Erythroblast (primary cell): Measurements from ENCODE around the gene CMIP.

Experiments used
- DNase-seq, 2 experiments: peaks; one replicate each; lab custom pipeline; 2025; lab: John Stamatoyannopoulos, UW
- GATA1 ChIP-seq: IDR thresholded peaks from 2 replicates; pipeline ENCODE4 v1.6.1; 2011; ENCODE audit warnings: low read depth, mild to moderate bottlenecking, control low read depth, low read length, moderate library complexity
- POLR2A ChIP-seq: IDR thresholded peaks from 2 replicates; pipeline ENCODE4 v1.6.1; 2011; ENCODE audit warnings: mild to moderate bottlenecking, low read length

The CMIP gene

DNA sequence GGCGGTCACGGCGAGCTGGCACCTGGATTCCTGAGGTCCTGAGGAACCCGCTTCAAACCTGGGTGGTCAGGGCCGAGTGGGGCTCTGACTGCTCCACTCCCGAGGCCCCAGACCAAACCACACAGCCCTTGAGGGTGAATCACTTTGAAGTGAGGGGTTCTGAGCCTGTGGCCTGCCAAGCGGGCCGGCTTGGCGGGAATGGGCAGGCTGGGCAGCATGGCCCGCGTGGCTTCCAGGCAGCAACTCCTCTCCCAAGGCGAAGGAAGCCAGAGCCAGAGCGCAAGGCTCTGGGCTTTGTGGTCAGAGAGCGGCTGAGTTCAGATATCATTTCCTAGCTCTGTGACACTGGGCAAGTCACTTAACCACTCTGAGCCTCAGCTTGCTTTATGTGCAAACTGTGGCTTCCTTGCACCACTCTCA is 42.7 kb downstream of the CMIP start:
- TF ChIP-seq POLR2A: no peak
- no peak for TF ChIP-seq GATA1
- no peak for DNase-seq

DNA sequence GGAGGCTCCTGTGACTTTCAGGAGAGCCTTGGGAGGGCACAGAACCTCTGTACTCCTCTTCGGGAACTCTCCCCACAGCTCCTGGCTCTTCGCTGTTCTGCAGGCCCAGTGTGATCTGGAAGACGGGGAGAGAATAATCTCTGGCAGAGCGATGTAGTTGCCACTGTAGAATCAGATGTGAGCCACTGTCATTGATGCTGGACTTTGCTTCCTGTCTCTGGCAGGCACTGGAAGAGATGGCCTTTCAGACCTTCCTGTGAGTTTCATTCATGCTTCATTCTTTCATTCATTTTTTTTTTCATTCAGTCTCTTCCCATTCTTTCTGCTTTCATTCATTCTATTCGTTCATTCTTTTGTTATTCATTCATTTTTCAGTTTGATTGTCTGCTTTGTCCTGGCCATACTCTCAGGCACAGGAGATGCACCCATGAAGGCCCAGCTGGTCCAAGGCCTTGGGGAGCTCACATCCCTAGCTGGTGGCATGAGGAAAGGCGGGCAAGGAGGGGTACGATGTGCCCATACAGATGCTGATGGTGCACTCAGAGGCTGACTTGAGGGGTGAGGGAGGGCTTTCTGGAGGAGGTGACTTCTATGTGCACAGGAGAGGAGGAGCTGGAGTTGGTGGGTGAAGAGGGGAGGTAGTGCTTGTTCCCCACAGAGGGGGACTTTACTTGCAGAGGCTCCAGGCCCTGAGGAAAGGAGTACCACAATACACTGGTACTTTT is 44.2 kb downstream of the CMIP start:
- DNase-seq: no peak

DNA sequence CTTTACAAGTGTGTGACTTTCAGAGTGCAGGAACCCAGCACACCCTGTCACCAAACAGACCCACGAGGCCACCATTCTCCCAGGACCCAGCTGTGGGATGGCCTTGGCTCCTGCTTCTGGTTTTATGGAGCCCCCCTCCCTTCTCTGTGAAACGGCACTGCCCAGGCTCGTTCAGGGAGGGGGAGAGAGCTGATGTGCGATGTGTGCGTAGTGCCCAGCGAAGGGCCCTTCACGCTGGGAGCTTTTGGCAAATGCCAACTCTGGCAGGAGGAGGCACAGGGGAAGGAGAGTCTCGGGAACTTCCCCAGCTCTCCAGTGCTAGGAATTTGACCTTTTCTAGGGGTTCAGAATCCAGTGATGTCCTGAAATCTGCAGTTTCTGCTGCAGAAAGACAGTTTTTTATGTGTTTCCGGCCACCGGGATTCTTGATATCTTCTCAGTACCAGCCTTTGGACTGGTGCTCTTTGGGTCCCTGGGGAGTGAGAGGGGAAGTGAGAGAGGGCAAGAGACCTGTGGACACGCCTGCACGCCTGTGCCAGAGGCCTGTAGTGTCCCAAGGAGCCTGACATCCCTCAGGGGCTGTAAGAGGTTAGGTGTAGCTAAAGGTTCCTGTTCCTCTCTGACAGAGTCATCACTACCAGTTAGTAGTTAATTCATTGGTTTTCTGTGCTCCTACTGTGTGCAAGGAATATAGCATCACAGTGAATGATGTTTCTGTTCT is 45.1 kb downstream of the CMIP start:
- no peak for DNase-seq
- TF ChIP-seq POLR2A (no peak), GATA1 (no peak)

More for the DNA sequence above, 44.2 kb downstream of the CMIP start:
- no peak for TF ChIP-seq POLR2A
- no peak for TF ChIP-seq GATA1

DNA sequence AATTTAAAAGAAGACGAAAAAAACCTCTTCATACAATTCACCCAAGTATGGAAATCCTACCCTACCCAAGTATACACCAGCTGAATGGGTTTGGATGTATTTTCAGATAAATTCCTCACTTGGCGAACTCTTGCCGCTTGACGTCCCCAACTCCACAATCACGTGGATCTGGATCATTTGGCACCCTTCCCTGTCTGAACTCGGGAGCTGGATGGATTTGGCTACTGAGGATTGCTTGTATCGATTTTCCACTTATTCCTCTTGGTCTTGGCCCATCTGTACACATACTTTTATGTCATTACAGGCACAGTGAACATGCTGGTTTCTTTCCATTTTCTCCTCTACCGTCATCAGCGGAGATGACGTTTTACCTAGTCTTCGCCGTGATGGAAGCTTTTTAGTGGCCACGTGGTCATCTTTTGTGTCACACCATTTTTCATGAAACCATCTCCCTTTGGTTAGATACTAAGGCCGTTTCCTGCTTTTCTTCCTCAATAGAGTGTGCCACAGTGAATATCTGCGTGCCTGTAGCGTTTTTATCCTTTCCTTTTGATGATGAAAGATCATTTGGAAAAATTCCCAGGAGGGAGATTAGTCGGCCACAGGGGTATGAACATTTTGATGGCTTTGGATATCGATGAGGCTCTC is 47.1 kb downstream of the CMIP start:
- no peak for DNase-seq
- TF ChIP-seq POLR2A: no peak

- TF ChIP-seq GATA1 (no peak), POLR2A (no peak)
- no peak for DNase-seq
These were observed 47.7 kb downstream of the CMIP start for GRCh38 chr16:81492311-81492761.

DNA sequence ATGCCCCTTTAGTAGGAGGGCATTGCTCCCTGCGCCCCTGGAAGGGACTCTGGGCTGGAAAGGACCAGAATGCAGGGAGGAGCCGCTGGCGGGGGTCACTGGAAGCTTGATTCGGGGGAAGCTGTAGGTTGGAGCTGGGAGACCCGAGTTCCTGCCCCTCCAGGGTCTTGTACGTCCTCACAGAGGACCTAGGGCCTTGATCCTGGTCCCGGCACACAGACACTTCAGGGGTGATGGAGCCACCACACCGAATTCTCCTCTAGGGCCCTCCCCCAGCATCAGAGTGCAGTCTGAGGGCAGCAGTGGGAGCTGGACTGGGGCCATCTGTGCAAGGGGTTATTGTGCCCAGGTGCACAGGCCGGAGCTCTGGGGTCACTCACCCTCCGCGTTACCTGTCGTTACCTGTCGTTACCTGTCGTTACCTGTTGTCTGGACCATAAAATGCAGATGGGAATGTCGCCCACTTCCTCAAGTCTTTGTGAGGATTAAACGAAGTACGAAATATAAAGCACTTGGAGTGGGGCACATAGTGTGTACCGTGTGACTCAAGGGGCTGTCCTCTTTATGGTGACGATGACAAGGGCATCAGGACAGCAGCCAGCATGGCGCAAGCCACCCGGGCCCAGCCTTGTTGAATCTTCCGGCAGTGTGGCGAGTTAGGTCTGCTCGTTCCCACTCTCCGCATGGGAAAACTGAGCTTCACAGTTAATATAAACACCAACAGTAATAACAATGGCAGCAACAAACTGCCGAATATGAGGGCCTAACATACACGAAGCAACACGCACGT is 48.6 kb downstream of the CMIP start:
- TF ChIP-seq POLR2A (no peak), GATA1 (no peak)
- DNase-seq: no peak

DNA sequence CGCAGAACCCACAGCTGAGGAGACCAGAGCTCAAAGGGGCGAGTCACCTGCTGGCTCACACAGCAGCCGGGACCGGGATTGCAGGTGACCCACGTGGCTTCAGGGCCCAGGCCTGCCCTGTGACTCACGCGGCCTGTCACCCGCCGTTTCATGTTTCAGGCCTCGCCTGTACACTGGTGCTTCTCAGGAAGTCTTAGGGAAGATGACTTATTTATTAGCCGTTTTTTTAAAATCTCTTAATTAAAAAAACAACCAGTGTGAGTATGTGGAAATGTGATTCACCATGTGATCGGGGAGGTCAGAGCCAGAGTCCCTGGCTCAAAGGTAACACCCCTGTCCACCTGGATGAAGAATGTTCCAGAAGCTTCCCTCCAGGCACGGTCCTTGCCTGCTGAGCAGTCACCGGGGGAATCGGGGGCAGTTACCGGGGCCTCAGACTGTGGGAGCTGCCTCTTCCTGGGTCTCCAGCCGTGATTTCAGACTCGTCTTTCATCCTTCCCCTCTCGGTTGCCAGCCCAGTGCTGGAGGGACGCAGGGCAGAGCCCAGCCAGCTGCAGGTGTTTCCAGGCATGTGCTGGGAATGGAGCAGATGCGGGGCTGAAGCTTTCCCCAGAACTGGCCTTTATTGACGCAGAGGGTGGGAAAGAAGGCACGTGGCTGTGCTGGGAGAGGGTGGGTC is 49.3 kb downstream of the CMIP start:
- DNase-seq: peak; percentile 13 to 46
- TF ChIP-seq POLR2A (no peak), GATA1 (no peak)

GRCh38 chr16:81494434-81494806 is 49.8 kb downstream of the CMIP start:
- TF ChIP-seq POLR2A: no peak
- no peak for TF ChIP-seq GATA1
- DNase-seq: no peak

DNA sequence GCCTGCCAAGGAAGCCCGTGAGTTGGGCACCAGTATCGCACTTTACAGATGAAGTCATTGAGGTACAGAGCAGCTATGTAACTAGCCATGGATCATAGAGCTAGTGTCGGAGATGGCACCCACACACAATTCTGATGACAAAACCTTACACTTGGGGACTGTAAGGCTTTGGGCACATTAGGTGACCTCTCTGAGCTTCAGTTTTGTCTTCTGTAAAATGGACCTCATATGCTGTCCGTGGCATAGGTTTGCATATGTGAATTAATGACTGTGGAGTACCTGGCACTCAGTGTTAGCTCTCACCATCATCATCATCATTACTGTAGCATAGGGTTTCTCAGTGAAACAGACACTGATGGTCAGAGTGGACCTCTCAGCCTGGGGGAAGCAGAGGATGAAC is 50.3 kb downstream of the CMIP start:
- no peak for DNase-seq

DNA sequence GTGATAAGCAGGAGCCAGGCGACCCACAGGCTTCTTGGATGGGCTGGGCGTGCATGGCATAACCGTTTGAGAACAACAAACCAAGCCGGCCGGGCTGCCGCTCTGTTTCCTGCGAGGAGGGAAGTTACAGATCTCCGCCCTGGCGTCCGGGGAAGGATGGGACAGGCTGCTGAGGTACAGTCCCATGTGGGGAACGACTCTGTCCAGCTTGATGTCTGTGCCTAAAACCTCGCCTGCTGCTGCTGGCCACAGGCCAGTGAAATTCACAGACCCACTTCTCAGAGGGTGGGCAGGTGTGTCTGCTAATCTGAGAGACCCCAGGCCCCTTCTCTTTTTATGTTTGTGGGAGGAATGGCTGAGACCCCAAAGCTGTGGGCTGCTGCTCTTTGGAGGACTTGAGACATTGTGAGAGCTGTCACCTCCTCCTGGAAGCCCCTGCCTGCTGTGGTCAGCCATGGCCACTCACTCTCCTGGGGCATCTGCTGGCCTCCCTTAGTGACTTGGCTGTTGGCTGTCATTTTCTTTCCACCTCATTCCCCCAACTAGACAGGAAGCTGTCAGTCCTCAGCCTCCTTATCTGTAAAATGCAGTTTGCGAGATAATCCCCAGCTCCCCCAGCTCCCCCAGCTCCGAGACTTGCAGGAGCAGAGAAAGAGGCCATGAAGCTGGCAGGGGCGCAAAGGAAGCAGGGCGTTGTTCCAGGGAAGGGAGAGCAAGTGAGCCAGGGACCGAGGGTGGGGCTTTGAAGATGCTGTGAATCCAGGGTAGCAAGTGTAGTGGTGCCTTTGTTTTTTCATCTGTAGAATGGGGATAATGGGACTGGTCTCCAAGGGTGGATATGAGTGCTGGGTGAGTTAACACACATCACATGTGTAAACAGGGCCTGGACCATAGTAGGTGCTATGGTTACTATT is 51.0 kb downstream of the CMIP start:
- DNase-seq: peak; percentile 83 to 92
- TF ChIP-seq GATA1 (no peak), POLR2A (peak; percentile 38)

More for the DNA sequence above, 50.3 kb downstream of the CMIP start:
- TF ChIP-seq GATA1 (no peak), POLR2A (no peak)

- TF ChIP-seq POLR2A (no peak), GATA1 (no peak)
- no peak for DNase-seq
These were observed 51.7 kb downstream of the CMIP start for GRCh38 chr16:81496321-81496720.

GRCh38 chr16:81496742-81497141 is 52.1 kb downstream of the CMIP start:
- DNase-seq: no peak
- TF ChIP-seq POLR2A (no peak), GATA1 (no peak)

DNA sequence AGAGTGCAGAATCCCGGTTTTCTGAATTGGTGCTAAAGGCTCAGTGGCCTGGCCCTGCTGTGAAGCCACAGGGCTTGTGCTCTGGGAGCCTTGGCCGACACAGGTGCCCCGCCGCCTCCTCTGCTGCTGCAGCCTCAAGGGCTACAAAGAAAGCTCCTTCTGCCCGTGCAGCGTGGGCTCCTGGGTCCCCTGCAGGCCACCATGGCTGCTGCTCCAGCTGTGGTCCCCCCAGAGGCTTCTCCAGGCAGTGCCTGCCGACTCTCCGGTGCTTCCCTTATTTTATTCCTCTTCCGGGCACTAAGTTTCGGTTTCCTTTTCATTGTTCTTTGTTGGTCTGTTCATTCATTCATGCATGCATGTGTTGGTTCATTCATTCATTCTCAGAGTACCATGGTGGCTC is 53.1 kb downstream of the CMIP start:
- peak; percentile 39 to 51 for DNase-seq

More for the DNA sequence above, 53.1 kb downstream of the CMIP start:
- TF ChIP-seq POLR2A: no peak
